PC-9 (cell line): ENCODE data around the gene SEMA4B. TPM values are rescaled to one million over a fixed set of nuclear protein-coding genes. Genes with fewer than 3 reads are reported as not detected.

Experiments used
- BruUV-seq: library from RNA; stranded (reverse); fragments of 400-500 nt; replicated peaks from 2 replicates; lab custom pipeline; 2021; lab: Mats Ljungman, UMichigan
- CTCF ChIA-PET: fragments of 300-600 bp; sonication (Branson Sonifier 250); formaldehyde crosslinking; loops from one replicate; lab custom pipeline; 2022; ENCODE audit warnings: antibody characterized with exemption; lab: Charles Lee
- POLR2A ChIA-PET: fragments of 300-600 bp; sonication (Branson Sonifier 250); formaldehyde crosslinking; loops from one replicate; lab custom pipeline; 2022; ENCODE audit warnings: antibody characterized with exemption; ENCODE audit not compliant: unreplicated experiment; lab: Charles Lee
- DNase-seq, 2 experiments: peaks; one replicate each; pipeline versions ENCODE4 v3.0.0 to v3.0.0-alpha.2; 2015 to 2022; ENCODE audit warnings: mixed read lengths in 1 of 2
- H2AFZ ChIP-seq: fragments of 200-600 bp; sonication (generic); 2 replicates; pipeline ENCODE4 v1.8.1; 2017; ENCODE audit warnings: antibody characterized with exemption
- H3F3A ChIP-seq: fragments of 200-600 bp; sonication (generic); 2 replicates; pipeline ENCODE4 v1.8.1; 2017; ENCODE audit warnings: antibody characterized with exemption, mild to moderate bottlenecking, low read depth; ENCODE audit not compliant: insufficient read depth
- H3K27ac ChIP-seq: fragments of 200-600 bp; sonication (generic); 2 replicates; pipeline ENCODE4 v1.6.1; 2016; ENCODE audit warnings: mixed run types
- H3K27me3 ChIP-seq: fragments of 200-600 bp; sonication (generic); 2 replicates; pipeline ENCODE4 v1.6.1; 2016; ENCODE audit warnings: low read depth, mixed run types; ENCODE audit not compliant: insufficient read depth
- H3K36me3 ChIP-seq: fragments of 200-600 bp; sonication (generic); 2 replicates; pipeline ENCODE4 v1.6.1; 2016; ENCODE audit warnings: low read depth, mixed run types
- H3K4me1 ChIP-seq: fragments of 200-600 bp; sonication (generic); replicated peaks from 2 replicates; pipeline ENCODE4 v1.6.1; 2016; ENCODE audit warnings: mixed run types; ENCODE audit not compliant: insufficient read depth
- H3K4me2 ChIP-seq: fragments of 200-600 bp; sonication (generic); 2 replicates; pipeline ENCODE4 v1.6.1; 2017; ENCODE audit warnings: mixed run types
- H3K4me3 ChIP-seq: fragments of 200-600 bp; sonication (generic); 2 replicates; pipeline ENCODE4 v1.6.1; 2016; ENCODE audit warnings: mixed run types
- H3K79me2 ChIP-seq: fragments of 200-600 bp; sonication (generic); 2 replicates; pipeline ENCODE4 v1.6.1; 2017; ENCODE audit warnings: low read depth, mixed run types
- H3K9me2 ChIP-seq: fragments of 200-600 bp; sonication (generic); 2 replicates; pipeline ENCODE4 v1.8.1; 2017; ENCODE audit warnings: mild to moderate bottlenecking; ENCODE audit not compliant: insufficient read depth
- H3K9me3 ChIP-seq: fragments of 200-600 bp; sonication (generic); 2 replicates; pipeline ENCODE4 v1.8.1; 2016; ENCODE audit warnings: low read depth; ENCODE audit not compliant: insufficient read depth
- H4K20me1 ChIP-seq: fragments of 200-600 bp; sonication (generic); 2 replicates; pipeline ENCODE4 v1.8.1; 2017; ENCODE audit not compliant: insufficient read depth
- EZH2 ChIP-seq: fragments of 200-600 bp; sonication (generic); IDR thresholded peaks from 2 replicates; pipeline ENCODE4 v1.8.0; 2017; ENCODE audit warnings: antibody characterized with exemption, low read depth
- intact Hi-C: fragments of 100-400 bp; cut with micrococcal nuclease; formaldehyde crosslinking; loops from one replicate; pipeline ENCODE4 v1.10.0; 2022; ENCODE audit not compliant: unreplicated experiment
- total RNA-seq: library from RNA; stranded (reverse); gene quantifications from 2 replicates; pipeline ENCODE4 v1.2.3, GENCODE V29; 2021
- TF ChIP-seq, protein P1 (sequence below): fragments of 200-600 bp; sonication (generic); conservative IDR thresholded peaks from 2 replicates; pipeline ENCODE4 v1.6.1; 2017; ENCODE audit warnings: mixed run types, antibody characterized with exemption, mild to moderate bottlenecking, moderate library complexity

Gene SEMA4B
- total RNA-seq, 1 experiment from 2014 or later = 70.7 TPM

DNA sequence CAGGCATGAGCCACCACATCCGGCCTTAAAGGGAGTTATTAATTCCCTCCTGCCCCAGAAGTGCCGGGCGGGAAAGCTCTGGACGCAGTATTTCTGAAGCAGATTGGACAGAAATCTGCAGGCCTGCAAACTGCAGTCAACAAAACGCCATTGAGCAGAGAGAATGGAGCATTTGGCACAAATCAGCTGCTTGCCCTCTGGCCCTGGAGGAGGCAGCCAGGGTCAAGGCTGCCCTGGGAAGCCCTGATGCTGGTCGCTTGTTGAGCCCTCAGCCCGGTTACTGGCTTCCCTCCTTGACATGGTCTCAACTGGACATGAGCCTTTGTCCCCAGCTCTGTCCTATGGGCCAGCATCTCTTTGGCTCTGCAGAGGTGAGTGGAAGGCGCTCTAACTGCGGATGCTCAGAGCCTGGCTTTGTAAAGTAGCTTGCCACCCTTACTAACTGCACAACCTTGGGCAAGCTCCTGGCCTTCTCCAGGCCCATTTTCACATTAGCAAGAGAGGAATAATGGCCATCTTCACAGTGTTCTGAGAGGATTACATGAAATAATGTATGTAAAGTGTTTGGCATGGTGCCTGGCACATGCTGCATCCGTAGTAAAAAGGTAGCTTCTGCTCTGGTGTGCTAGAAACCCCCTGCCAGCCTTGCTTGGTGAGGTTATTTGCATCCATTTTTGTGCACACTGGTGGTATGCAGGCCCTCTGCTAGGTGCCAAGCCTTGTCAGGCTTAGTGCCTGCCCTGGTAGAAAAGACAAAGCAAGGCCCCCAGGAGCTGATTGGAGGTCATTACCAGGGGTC, 4.1 kb downstream of the SEMA4B start:
- H3K36me3 ChIP-seq = peaks cover 54% of the 10 kb centered on the region
- intact Hi-C loops = no loop called here
- peaks cover 40% of the 10 kb centered on the region for H3F3A ChIP-seq
- H3K4me3 ChIP-seq = no peak overlapping the region; the same call in 1 of the 2 replicates
- H4K20me1 ChIP-seq = no peaks in the 10 kb centered on the region; the same call in 1 of the 2 replicates
- H3K9me2 ChIP-seq = no peaks in the 10 kb centered on the region
- H3K27me3 ChIP-seq = no peaks in the 10 kb centered on the region
- peak overlapping the region; percentile 29; the same call in 1 of the 2 replicates for H3K27ac ChIP-seq
- CTCF ChIA-PET = no interaction called here
- TF ChIP-seq EZH2 = no peak
- TF ChIP-seq, protein P1, sequence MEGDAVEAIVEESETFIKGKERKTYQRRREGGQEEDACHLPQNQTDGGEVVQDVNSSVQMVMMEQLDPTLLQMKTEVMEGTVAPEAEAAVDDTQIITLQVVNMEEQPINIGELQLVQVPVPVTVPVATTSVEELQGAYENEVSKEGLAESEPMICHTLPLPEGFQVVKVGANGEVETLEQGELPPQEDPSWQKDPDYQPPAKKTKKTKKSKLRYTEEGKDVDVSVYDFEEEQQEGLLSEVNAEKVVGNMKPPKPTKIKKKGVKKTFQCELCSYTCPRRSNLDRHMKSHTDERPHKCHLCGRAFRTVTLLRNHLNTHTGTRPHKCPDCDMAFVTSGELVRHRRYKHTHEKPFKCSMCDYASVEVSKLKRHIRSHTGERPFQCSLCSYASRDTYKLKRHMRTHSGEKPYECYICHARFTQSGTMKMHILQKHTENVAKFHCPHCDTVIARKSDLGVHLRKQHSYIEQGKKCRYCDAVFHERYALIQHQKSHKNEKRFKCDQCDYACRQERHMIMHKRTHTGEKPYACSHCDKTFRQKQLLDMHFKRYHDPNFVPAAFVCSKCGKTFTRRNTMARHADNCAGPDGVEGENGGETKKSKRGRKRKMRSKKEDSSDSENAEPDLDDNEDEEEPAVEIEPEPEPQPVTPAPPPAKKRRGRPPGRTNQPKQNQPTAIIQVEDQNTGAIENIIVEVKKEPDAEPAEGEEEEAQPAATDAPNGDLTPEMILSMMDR = no peak
- BruUV-seq = no TSS peak
- POLR2A ChIA-PET = interaction anchor here (0.6 kb wide), 1 partner anchor 64 kb away, joined by 3 read pairs; no protein-coding TSS in a partner anchor
- peak overlapping the region; percentile 82 for H3K4me2 ChIP-seq
- peaks cover 94% of the 10 kb centered on the region for H3K79me2 ChIP-seq
- no peak overlapping the region for H2AFZ ChIP-seq
- no peaks in the 10 kb centered on the region for H3K9me3 ChIP-seq
- DNase-seq = no peak
- H3K4me1 ChIP-seq = peaks cover 82% of the 10 kb centered on the region

DNA sequence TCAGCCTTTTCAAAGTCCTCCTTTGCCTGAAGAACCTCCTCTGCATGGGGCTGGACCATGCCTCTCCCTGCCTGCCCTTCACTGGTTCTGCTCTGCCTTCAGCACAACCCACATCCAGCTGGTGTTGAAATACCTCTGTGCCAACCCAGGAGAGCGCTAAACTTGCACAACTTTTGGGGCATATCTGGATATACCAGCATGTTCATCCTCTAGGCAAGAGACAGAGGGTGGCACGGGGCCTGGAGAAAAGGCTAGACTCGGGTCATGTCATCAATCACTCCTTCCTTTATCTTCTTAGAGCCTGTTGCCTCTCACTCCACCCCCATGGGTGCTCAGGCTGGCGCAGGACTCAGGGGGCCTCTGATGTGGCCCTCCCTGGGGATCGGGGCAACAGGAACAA, 4.8 kb downstream of the SEMA4B start:
- no peaks in the 10 kb centered on the region for H3K9me3 ChIP-seq
- no peaks in the 10 kb centered on the region for H3K27me3 ChIP-seq
- ChIA-PET POLR2A (interaction anchor here (0.6 kb wide), 1 partner anchor 63 kb away, joined by 3 read pairs; no protein-coding TSS in a partner anchor), CTCF (no interaction called here)
- peak overlapping the region; percentile 82 for H3K4me2 ChIP-seq
- H3K4me3 ChIP-seq = no peak overlapping the region; the same call in 1 of the 2 replicates
- H3K79me2 ChIP-seq = peaks cover 89% of the 10 kb centered on the region
- peaks cover 82% of the 10 kb centered on the region for H3K4me1 ChIP-seq
- H3K9me2 ChIP-seq = no peaks in the 10 kb centered on the region
- no peaks in the 10 kb centered on the region; the same call in 1 of the 2 replicates for H4K20me1 ChIP-seq
- peaks cover 59% of the 10 kb centered on the region for H3K36me3 ChIP-seq
- intact Hi-C loops = no loop called here
- H2AFZ ChIP-seq = no peak overlapping the region
- no peak for DNase-seq
- peak overlapping the region; percentile 29; the same call in 1 of the 2 replicates for H3K27ac ChIP-seq
- TF ChIP-seq EZH2 = no peak
- TF ChIP-seq, protein P1 = no peak
- H3F3A ChIP-seq = peaks cover 40% of the 10 kb centered on the region
- no TSS peak for BruUV-seq

DNA sequence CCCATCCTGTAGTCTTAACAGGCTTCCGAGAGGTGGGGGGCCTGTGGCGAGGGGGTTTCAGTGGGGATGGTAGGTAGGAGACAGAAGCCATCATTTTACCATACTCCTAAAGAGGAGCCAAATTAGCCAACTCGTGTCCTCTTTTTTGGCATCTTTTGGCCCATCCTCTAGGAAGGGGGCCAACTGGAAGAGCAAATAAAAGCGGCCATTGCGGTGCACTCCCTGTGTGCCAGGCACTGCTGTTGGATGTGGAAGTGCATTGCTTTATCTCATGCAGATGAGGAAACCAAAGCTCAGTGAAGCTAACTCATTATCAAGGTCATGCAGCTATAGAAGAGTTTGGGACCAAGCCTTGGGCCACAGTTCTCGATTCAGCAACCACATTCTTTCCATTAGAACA, 6.1 kb downstream of the SEMA4B start:
- CTCF ChIA-PET = no interaction called here
- Histone ChIP-seq H3K36me3 (peaks cover 59% of the 10 kb centered on the region), H3K27ac (peak overlapping the region; percentile 43; the same call in 1 of the 2 replicates), H3K9me2 (no peaks in the 10 kb centered on the region), H3K27me3 (no peaks in the 10 kb centered on the region), H4K20me1 (no peaks in the 10 kb centered on the region; the same call in 1 of the 2 replicates), H3K9me3 (no peaks in the 10 kb centered on the region), H3K4me2 (peak overlapping the region; percentile 82; the same call in 1 of the 2 replicates), H3K79me2 (peaks cover 87% of the 10 kb centered on the region), H2AFZ (no peak overlapping the region), H3K4me1 (peaks cover 93% of the 10 kb centered on the region), H3K4me3 (no peak overlapping the region), H3F3A (peaks cover 51% of the 10 kb centered on the region)
- POLR2A ChIA-PET = no interaction called here
- BruUV-seq = no TSS peak
- TF ChIP-seq, protein P1 = no peak
- TF ChIP-seq EZH2 = no peak
- intact Hi-C loops = no loop called here
- DNase-seq = no peak
